Naive thymus-derived CD4-positive, alpha-beta T cell (primary cell): ENCODE measurements around the gene CCNC. TPM values are rescaled to one million over a fixed set of nuclear protein-coding genes. Genes with fewer than 3 reads are reported as not detected.
"Not testable (repeated sequence)": the region's sequence is repeated elsewhere in the genome, so short reads cannot be mapped to it uniquely, and the experiment has no call there.

ENCODE experiments used
- ATAC-seq: fragments of 150-1000 bp; cut with Tn5 transposase; 2 replicates; pipeline ENCODE4 v1.10.0; 2021; ENCODE audit warnings: mild to moderate bottlenecking, moderate library complexity
- CTCF ChIA-PET: fragments of 350-600 bp; sonication (Branson Sonifier 250); formaldehyde crosslinking; loops from one replicate; lab custom pipeline; 2021; ENCODE audit warnings: antibody characterized with exemption; lab: Charles Lee
- POLR2A ChIA-PET: fragments of 350-600 bp; sonication (Branson Sonifier 250); formaldehyde crosslinking; loops from one replicate; lab custom pipeline; 2021; ENCODE audit warnings: antibody characterized with exemption, inconsistent platforms; lab: Charles Lee
- DNase-seq, 9 donors: peaks; one replicate each; pipeline versions ENCODE4 v3.0.0 to v3.0.0-alpha.2; 2020 to 2022; ENCODE audit warnings: mixed read lengths in 1 of 9
- H3K27ac ChIP-seq: one replicate; pipeline ENCODE4 v1.7.0; 2013; ENCODE audit warnings: mild to moderate bottlenecking, low read depth, low read length, moderate library complexity
- H3K27me3 ChIP-seq, 2 donors: one replicate each; pipeline ENCODE4 v1.7.0; 2013; ENCODE audit warnings: low read length in 2 of 2, mild to moderate bottlenecking in 2 of 2, moderate library complexity in 2 of 2; ENCODE audit not compliant: control insufficient read depth in 2 of 2, insufficient read depth in 2 of 2
- H3K36me3 ChIP-seq, 3 experiments: 1 replicate in 2 of 3; 2 replicates in 1 of 3; pipeline ENCODE4 v1.7.0; 2013; ENCODE audit warnings: low read length in 3 of 3, mild to moderate bottlenecking in 3 of 3, moderate library complexity in 1 of 3; ENCODE audit not compliant: insufficient read depth in 3 of 3, control insufficient read depth in 2 of 3
- H3K4me1 ChIP-seq, 2 donors: one replicate each; pipeline ENCODE4 v1.7.0; 2013; ENCODE audit warnings: low read length in 2 of 2, mild to moderate bottlenecking in 2 of 2, moderate library complexity in 1 of 2; ENCODE audit not compliant: control insufficient read depth in 2 of 2, insufficient read depth in 2 of 2
- H3K4me3 ChIP-seq: 2 replicates; pipeline ENCODE4 v1.7.0; 2013; ENCODE audit warnings: mild to moderate bottlenecking, low read length
- H3K9me3 ChIP-seq, 3 experiments: 1 replicate in 2 of 3; 2 replicates in 1 of 3; pipeline ENCODE4 v1.7.0; 2013; ENCODE audit warnings: low read length in 3 of 3; ENCODE audit not compliant: control insufficient read depth in 2 of 3
- H3K27ac Mint-ChIP-seq, 9 donors: one replicate each; pipeline ENCODE4 v1.8.0; 2020 to 2022; ENCODE audit warnings: mixed read lengths in 9 of 9, mild to moderate bottlenecking in 8 of 9, moderate library complexity in 5 of 9, inconsistent platforms in 2 of 9
- H3K27me3 Mint-ChIP-seq, 5 donors: one replicate each; pipeline ENCODE4 v1.8.0; 2021 to 2022; ENCODE audit warnings: mixed read lengths in 5 of 5, mild to moderate bottlenecking in 1 of 5
- H3K36me3 Mint-ChIP-seq, 5 donors: one replicate each; pipeline ENCODE4 v1.8.0; 2020 to 2022; ENCODE audit warnings: mixed read lengths in 5 of 5, mild to moderate bottlenecking in 3 of 5, inconsistent platforms in 1 of 5
- H3K4me1 Mint-ChIP-seq, 7 donors: one replicate each; pipeline ENCODE4 v1.8.0; 2020 to 2022; ENCODE audit warnings: mixed read lengths in 7 of 7, mild to moderate bottlenecking in 3 of 7, inconsistent platforms in 1 of 7
- H3K4me3 Mint-ChIP-seq, 10 donors: one replicate each; pipeline ENCODE4 v1.8.0; 2020 to 2022; ENCODE audit warnings: mild to moderate bottlenecking in 10 of 10, mixed read lengths in 10 of 10, moderate library complexity in 6 of 10, inconsistent platforms in 2 of 10
- H3K9me3 Mint-ChIP-seq, 11 donors: one replicate each; pipeline ENCODE4 v1.8.0; 2020 to 2022; ENCODE audit warnings: mixed read lengths in 11 of 11, mild to moderate bottlenecking in 4 of 11, inconsistent platforms in 1 of 11, moderate library complexity in 1 of 11
- intact Hi-C, 2 donors: fragments of 100-400 bp; cut with micrococcal nuclease; formaldehyde crosslinking; loops; one replicate each; pipeline ENCODE4 v1.15.1; 2023
- polyA plus RNA-seq, 2 donors: library from polyadenylated mRNA; unstranded; fragments of 300-500 nt; fragmentation: Illumina TruSeq; gene quantifications; one replicate each; pipeline ENCODE4 v1.2.3, GENCODE V29; 2021
- total RNA-seq, 6 experiments: library from RNA in 5 of 6; stranded (reverse) in 5 of 6; gene quantifications; 1 replicate in 5 of 6; 2 replicates in 1 of 6; pipeline ENCODE4 v1.2.3 and lab custom pipeline; 2021 to 2026

CCNC gene
- total and polyA plus RNA-seq, 7 experiments from 2014 or later: 31.4 to 45.4 (median 37.3) TPM

DNA sequence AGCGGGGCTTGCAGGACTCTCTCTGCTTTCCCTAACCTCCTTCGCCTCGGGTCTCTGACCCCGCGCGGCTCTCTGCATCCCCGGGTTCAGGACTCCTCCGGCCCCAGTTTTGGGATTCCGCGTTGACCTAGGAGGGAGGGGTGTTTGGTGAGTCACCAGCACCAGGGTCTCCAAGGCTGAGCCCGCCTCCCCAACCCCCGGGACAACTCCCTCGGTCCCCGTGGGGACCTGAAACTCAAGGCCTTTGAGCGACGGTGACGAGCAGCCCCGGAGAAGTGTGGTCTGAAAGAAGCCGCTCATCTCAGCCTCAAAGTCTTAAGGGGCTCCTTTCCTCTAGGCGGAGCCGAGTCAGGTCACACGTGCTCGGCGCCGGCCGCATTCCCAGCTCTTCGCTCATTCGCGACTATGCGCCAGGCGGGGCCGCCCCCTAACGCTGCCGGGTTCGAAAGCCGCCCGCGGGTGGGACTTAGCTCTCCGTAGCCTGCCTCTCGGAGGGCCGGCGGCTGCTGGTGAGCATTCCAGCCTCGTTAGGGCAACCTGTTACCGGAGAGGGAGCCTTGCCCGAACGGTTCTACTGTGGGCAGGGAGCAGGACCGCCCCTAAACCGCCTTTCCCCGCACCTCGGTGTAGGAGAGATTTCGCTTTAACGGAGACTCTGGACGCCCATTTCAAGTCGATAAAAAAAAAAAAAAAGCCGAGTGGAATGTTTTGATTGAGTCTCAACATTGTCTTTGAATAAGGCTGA is 35.1 kb upstream of the CCNC start:
- Mint-ChIP-seq H3K36me3 (peaks cover 0 to 4% (median 0%) of the 10 kb centered on the region in 5 donors), H3K9me3 (peaks cover 0 to 15% (median 3%) of the 10 kb centered on the region in 11 donors), H3K4me3 (peak overlapping the region; percentile 35 to 75 (median 70)), H3K27ac (no peak overlapping the region), H3K4me1 (peaks cover 18 to 44% (median 27%) of the 10 kb centered on the region in 7 donors), H3K27me3 (peaks cover 83 to 94% (median 85%) of the 10 kb centered on the region in 5 donors)
- POLR2A ChIA-PET: no interaction called here
- DNase-seq (peak in 1 of 9 donors; percentile 48), ATAC-seq (peak; percentile 35)
- no peaks in the 10 kb centered on the region for H3K36me3 ChIP-seq
- peak overlapping the region; percentile 40 for H3K4me3 ChIP-seq
- peaks cover 18 to 28% of the 10 kb centered on the region in 2 donors for H3K4me1 ChIP-seq
- H3K9me3 ChIP-seq: peaks cover 0 to 2% (median 0%) of the 10 kb centered on the region in 3 experiments
- intact Hi-C loops: loop anchor here (1.0 to 5.0 kb wide), 4 partner anchors 8 to 136 kb away; no protein-coding TSS in a partner anchor
- H3K27me3 ChIP-seq: peaks cover 45 to 47% of the 10 kb centered on the region in 2 donors
- CTCF ChIA-PET: interaction anchor here (0.6 kb wide), 1 partner anchor 273 kb away, joined by 3 read pairs; no protein-coding TSS in a partner anchor
- no peak overlapping the region for H3K27ac ChIP-seq

DNA sequence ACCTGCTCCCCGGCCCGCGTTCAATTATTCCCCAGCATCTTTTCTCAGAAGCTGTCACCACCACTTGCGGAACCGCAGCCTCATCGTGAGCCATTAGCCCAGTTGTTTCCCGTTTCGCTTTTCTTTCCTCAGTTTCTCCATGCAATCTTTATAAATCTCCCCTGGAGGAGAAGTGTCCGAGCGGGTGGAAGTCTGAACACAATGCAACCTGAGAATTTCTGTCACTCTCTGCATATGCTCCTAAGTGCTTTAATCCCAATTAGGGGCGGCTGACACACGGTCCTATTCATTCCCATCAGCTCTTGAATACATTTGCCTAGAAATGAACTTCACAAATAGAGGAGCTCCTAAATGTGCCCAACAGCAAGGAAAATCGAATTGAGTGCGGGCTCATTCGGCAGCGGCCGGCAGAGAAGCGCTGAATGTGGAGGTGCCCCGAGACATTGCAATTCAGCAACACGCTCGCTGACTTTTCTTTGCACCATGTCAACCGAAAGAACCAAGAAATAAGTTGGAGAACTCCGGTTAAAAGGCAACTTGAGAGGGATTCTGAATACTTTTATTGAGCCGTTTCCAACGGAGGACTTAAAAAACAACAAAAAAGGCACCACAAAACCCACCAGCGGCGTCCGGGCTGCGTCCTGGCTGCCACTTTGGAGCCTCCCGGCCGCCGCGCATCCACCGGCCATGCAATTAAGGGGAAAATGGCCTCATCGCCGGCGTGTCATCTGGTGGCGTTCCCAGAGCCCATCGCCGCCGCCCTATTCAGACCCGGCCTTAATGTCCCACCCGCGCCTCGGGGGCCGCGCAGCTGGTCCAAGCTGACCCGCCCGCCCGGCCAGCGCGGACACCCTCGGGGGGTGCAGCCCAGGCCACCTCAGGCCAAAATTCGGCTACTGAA is 34.3 kb upstream of the CCNC start:
- peak overlapping the region in 1 of 9 donors; percentile 33 for H3K27ac Mint-ChIP-seq
- peaks cover 18 to 40% (median 22%) of the 10 kb centered on the region in 7 donors for H3K4me1 Mint-ChIP-seq
- CTCF ChIA-PET: no interaction called here
- POLR2A ChIA-PET: no interaction called here
- intact Hi-C loops: loop anchor here (1.0 to 5.0 kb wide), 4 partner anchors 9 to 135 kb away; no protein-coding TSS in a partner anchor
- H3K4me1 ChIP-seq: peaks cover 18 to 28% of the 10 kb centered on the region in 2 donors
- H3K27me3 Mint-ChIP-seq: peaks cover 83 to 94% (median 85%) of the 10 kb centered on the region in 5 donors
- H3K36me3 ChIP-seq: no peaks in the 10 kb centered on the region
- H3K27ac ChIP-seq: no peak overlapping the region
- H3K36me3 Mint-ChIP-seq: no peaks in the 10 kb centered on the region
- H3K9me3 Mint-ChIP-seq: peaks cover 0 to 14% (median 3%) of the 10 kb centered on the region in 11 donors
- peak; percentile 28 for ATAC-seq
- peaks cover 37 to 39% of the 10 kb centered on the region in 2 donors for H3K27me3 ChIP-seq
- DNase-seq: peak in 1 of 9 donors; percentile 22
- peak overlapping the region; percentile 40 for H3K4me3 ChIP-seq
- H3K4me3 Mint-ChIP-seq: peak overlapping the region; percentile 62 to 77 (median 70)
- H3K9me3 ChIP-seq: no peaks in the 10 kb centered on the region

DNA sequence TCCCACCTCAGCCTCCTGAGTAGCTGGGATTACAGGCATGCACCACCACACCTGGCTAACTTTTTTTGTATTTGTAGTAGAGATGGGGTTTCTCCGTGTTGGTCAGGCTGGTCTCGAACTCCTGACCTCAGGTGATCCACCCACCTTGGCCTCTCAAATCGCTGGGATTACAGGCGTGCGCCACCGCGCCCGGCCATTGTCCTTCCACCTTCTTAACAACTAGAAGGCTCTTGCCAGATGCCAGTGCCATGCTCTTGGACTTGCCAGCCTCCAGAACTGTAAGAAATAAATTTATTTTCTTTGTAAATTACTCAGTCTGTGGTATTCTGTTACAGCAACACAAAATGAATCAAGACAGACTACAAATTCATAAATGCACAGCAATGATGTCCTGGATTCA is 26.2 kb upstream of the CCNC start:
- DNase-seq, CTCF ChIA-PET, H3K27ac ChIP-seq, H3K27ac Mint-ChIP-seq, H3K36me3 ChIP-seq, ATAC-seq, H3K4me3 Mint-ChIP-seq, H3K4me1 ChIP-seq, H3K36me3 Mint-ChIP-seq, POLR2A ChIA-PET, intact Hi-C loops, H3K4me3 ChIP-seq, H3K9me3 ChIP-seq: not testable (repeated sequence)
- H3K4me1 Mint-ChIP-seq: peaks cover 5 to 23% (median 17%) of the 10 kb centered on the region in 7 donors
- H3K27me3 Mint-ChIP-seq: peaks cover 86 to 92% (median 92%) of the 10 kb centered on the region in 5 donors
- H3K9me3 Mint-ChIP-seq: peaks cover 0 to 22% (median 7%) of the 10 kb centered on the region in 11 donors
- H3K27me3 ChIP-seq: peaks cover 14% of the 10 kb centered on the region in 2 donors

DNA sequence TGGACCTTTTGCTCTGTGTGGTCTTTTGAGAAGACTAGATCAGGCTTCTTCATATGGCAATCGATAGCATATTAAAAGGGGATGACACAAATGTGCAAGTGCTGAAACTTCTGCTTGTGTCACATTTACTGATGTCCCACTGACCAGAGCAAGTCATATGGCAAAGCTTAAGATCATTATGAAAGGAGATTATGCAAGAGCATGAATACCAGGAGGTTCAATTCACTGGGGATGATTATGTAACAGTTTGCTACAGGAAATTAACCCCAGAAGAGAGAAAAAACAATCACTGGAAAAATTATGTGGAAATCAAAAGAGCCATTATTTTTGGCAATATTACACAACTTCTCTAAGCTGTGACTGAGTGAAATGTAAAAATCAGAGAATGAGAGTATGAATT is 24.4 kb upstream of the CCNC start:
- intact Hi-C loops: loop anchor here in 1 of 2 donors (1.0 kb wide), 1 partner anchor 9 kb away; no protein-coding TSS in a partner anchor
- ChIA-PET CTCF (no interaction called here), POLR2A (no interaction called here)
- H3K4me3 Mint-ChIP-seq: no peak overlapping the region
- H3K27me3 Mint-ChIP-seq: peaks cover 81 to 91% (median 88%) of the 10 kb centered on the region in 5 donors
- H3K9me3 Mint-ChIP-seq: peaks cover 0 to 22% (median 7%) of the 10 kb centered on the region in 11 donors
- H3K36me3 ChIP-seq: no peaks in the 10 kb centered on the region
- H3K4me3 ChIP-seq: no peak overlapping the region
- H3K4me1 ChIP-seq: peaks cover 8 to 14% of the 10 kb centered on the region in 2 donors
- H3K27ac ChIP-seq: no peak overlapping the region
- DNase-seq (no peak), ATAC-seq (no peak)
- no peak overlapping the region for H3K27ac Mint-ChIP-seq
- H3K27me3 ChIP-seq: peaks cover 14 to 19% of the 10 kb centered on the region in 2 donors
- peaks cover 0 to 8% (median 0%) of the 10 kb centered on the region in 5 donors for H3K36me3 Mint-ChIP-seq
- peaks cover 16 to 35% (median 26%) of the 10 kb centered on the region in 7 donors for H3K4me1 Mint-ChIP-seq
- no peaks in the 10 kb centered on the region for H3K9me3 ChIP-seq

DNA sequence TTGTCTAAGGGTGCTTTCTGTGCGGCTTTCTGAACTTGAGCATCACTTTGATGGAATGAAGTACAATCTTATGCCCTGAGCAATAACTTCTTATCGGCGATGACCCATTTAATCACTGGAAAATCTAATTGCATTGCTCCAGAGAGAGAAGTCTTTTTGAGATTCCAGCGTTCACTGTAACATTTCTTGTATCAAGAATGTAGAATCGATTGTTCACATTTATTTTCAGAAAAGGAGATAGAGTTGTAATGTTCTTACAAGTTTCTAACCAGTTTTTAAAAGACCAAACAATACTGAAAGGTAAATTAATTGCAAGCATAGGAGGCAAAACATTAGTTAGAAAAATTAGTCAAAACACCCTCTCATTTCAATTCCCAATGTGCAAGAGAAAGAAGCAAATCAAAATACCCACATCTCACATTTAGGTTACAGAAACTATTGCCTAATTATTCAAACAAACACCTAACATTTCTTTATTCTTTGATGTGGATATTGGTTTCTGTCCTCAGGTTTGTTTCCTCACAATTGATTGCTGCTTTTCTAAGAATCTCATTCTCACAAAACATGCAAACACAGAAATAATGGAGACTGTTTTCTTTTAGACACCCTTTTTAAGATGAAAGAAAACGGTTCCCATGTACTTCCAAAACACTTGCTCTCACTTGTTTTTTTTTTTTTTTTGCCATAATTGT is 23.4 kb upstream of the CCNC start:
- H3K9me3 ChIP-seq: no peaks in the 10 kb centered on the region
- H3K27ac ChIP-seq: no peak overlapping the region
- H3K27me3 ChIP-seq: peaks cover 14 to 19% of the 10 kb centered on the region in 2 donors
- intact Hi-C loops: loop anchor here in 1 of 2 donors (1.0 kb wide), 1 partner anchor 10 kb away; no protein-coding TSS in a partner anchor
- ChIA-PET POLR2A (no interaction called here), CTCF (no interaction called here)
- H3K36me3 ChIP-seq: no peaks in the 10 kb centered on the region
- Mint-ChIP-seq H3K36me3 (peaks cover 0 to 8% (median 0%) of the 10 kb centered on the region in 5 donors), H3K27ac (no peak overlapping the region), H3K9me3 (peaks cover 0 to 22% (median 7%) of the 10 kb centered on the region in 11 donors), H3K4me1 (peaks cover 16 to 35% (median 26%) of the 10 kb centered on the region in 7 donors), H3K27me3 (peaks cover 74 to 87% (median 80%) of the 10 kb centered on the region in 5 donors), H3K4me3 (peak overlapping the region in 8 of 10 donors; percentile 1 to 89 (median 35))
- DNase-seq (no peak), ATAC-seq (no peak)
- peaks cover 8 to 14% of the 10 kb centered on the region in 2 donors for H3K4me1 ChIP-seq
- H3K4me3 ChIP-seq: no peak overlapping the region
